NCI-H774 (cell line): Measurements from ENCODE around the gene GCHFR.

Experiments used
- DNase-seq: peaks from one replicate; lab custom pipeline; 2025; lab: John Stamatoyannopoulos, UW

The GCHFR gene

GRCh38 chr15:40775740-40776536 is 12.1 kb downstream of the GCHFR start:
- no peak for DNase-seq

- DNase-seq = no peak
These were observed 12.8 kb downstream of the GCHFR start for GRCh38 chr15:40776537-40777141.

GRCh38 chr15:40782609-40783227 is 18.9 kb downstream of the GCHFR start:
- DNase-seq = peak; percentile 75

- DNase-seq = no peak
These were observed 21.3 kb downstream of the GCHFR start for GRCh38 chr15:40785164-40785563.

- no peak for DNase-seq
These were observed 21.9 kb downstream of the GCHFR start for GRCh38 chr15:40785814-40786213.

- peak; percentile 89 for DNase-seq
These were observed 23.5 kb downstream of the GCHFR start for GRCh38 chr15:40787344-40787841.

GRCh38 chr15:40787991-40788390 is 24.1 kb downstream of the GCHFR start:
- peak; percentile 27 for DNase-seq

- DNase-seq = no peak
These were observed 25.3 kb downstream of the GCHFR start for GRCh38 chr15:40789119-40789518.

- DNase-seq = no peak
These were observed 26.1 kb downstream of the GCHFR start for GRCh38 chr15:40789999-40790398.

GRCh38 chr15:40790718-40791117 is 26.9 kb downstream of the GCHFR start:
- DNase-seq = no peak

- no peak for DNase-seq
These were observed 28.5 kb downstream of the GCHFR start for GRCh38 chr15:40792394-40792793.

GRCh38 chr15:40793216-40793989 is 29.5 kb downstream of the GCHFR start:
- peak; percentile 18 for DNase-seq

- no peak for DNase-seq
These were observed 32.2 kb downstream of the GCHFR start for GRCh38 chr15:40796041-40796440.

GRCh38 chr15:40796512-40796911 is 32.6 kb downstream of the GCHFR start:
- DNase-seq = no peak

GRCh38 chr15:40799523-40799922 is 35.7 kb downstream of the GCHFR start:
- DNase-seq = no peak

GRCh38 chr15:40803076-40803475 is 39.2 kb downstream of the GCHFR start:
- DNase-seq = no peak

GRCh38 chr15:40803688-40804087 is 39.8 kb downstream of the GCHFR start:
- DNase-seq = no peak

- DNase-seq = no peak
These were observed 42.8 kb downstream of the GCHFR start for GRCh38 chr15:40806672-40807027.

- peak; percentile 95 for DNase-seq
These were observed 43.4 kb downstream of the GCHFR start, which contains the start of the genes DNAJC17 and ZFYVE19 for GRCh38 chr15:40807028-40807887. Gene DNAJC17 (minus strand): TSS chr15:40807473. CDS start chr15:40807446, 27 bp downstream. Gene ZFYVE19 (plus strand): TSS chr15:40807089. CDS start chr15:40807590, 501 bp downstream.

GRCh38 chr15:40807888-40808461 is 44.1 kb downstream of the GCHFR start:
- DNase-seq = no peak
